ENCODE data around the gene NUDT11. TPM values are rescaled to one million over a fixed set of nuclear protein-coding genes. Genes with fewer than 3 reads are reported as not detected.
A peak's percentile ranks its signal among the peaks of the same experiment; 100 is the strongest.

NUDT11 gene
- total RNA-seq, 3 donors from 2014 or later (not counting 1 experiment from before 2014, with no cell fraction given), result 2.7 to 3.1 (median 2.8) TPM

DNA sequence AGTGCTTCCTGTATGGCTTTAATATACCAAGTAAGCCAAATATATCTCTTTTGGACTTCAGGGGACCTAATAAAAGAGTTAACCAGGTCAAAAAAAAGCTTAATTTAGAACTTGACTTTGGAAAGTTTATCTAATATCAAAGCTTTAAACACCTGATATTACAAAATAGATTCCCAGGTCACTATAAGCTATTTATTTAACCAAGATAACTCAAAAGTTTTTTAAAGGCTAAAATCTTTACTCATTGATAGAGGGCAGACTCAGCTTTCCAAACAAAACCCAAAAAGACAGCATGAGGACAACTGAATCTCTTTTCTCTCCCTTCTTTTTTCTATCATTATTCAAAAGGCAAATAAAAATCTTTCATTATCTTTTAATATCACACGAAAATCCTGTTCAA lies 19.5 kb downstream of the NUDT11 start:
- no CpG with 5 or more reads among the region's 1 CpG for WGBS (ENCODE audit: insufficient coverage)
- TF ChIP-seq, protein P1, sequence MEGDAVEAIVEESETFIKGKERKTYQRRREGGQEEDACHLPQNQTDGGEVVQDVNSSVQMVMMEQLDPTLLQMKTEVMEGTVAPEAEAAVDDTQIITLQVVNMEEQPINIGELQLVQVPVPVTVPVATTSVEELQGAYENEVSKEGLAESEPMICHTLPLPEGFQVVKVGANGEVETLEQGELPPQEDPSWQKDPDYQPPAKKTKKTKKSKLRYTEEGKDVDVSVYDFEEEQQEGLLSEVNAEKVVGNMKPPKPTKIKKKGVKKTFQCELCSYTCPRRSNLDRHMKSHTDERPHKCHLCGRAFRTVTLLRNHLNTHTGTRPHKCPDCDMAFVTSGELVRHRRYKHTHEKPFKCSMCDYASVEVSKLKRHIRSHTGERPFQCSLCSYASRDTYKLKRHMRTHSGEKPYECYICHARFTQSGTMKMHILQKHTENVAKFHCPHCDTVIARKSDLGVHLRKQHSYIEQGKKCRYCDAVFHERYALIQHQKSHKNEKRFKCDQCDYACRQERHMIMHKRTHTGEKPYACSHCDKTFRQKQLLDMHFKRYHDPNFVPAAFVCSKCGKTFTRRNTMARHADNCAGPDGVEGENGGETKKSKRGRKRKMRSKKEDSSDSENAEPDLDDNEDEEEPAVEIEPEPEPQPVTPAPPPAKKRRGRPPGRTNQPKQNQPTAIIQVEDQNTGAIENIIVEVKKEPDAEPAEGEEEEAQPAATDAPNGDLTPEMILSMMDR (IDR thresholded peaks at IDR 0.05), result no peak
- DNase-seq (no peak), ATAC-seq (no peak)
- no peaks in the 10 kb centered on the region for H3K27me3 ChIP-seq (ENCODE audit: control insufficient read depth, insufficient read depth, low read length)
- no peak overlapping the region for H3K4me3 ChIP-seq (ENCODE audit: low read length)
- H3K36me3 ChIP-seq (ENCODE audit: control insufficient read depth, insufficient read depth, low read length), result no peaks in the 10 kb centered on the region
- no peak overlapping the region for H3K27ac ChIP-seq (ENCODE audit: low read length)
- Mint-ChIP-seq H3K9me3 (no peaks in the 10 kb centered on the region), H3K4me1 (no peaks in the 10 kb centered on the region), H3K4me3 (no peak overlapping the region), H3K27ac (no peak overlapping the region), H3K27me3 (ENCODE audit: low read depth in 2 of 2) (peaks cover 0 to 31% of the 10 kb centered on the region in 2 donors), H3K36me3 (no peaks in the 10 kb centered on the region)
- H3K4me1 ChIP-seq (ENCODE audit: control insufficient read depth, insufficient read depth, low read length), result no peaks in the 10 kb centered on the region
- intact Hi-C loops (cut with micrococcal nuclease), result no loop called here
- H3K9me3 ChIP-seq (ENCODE audit: control insufficient read depth, insufficient read depth, low read length), result no peaks in the 10 kb centered on the region

DNA sequence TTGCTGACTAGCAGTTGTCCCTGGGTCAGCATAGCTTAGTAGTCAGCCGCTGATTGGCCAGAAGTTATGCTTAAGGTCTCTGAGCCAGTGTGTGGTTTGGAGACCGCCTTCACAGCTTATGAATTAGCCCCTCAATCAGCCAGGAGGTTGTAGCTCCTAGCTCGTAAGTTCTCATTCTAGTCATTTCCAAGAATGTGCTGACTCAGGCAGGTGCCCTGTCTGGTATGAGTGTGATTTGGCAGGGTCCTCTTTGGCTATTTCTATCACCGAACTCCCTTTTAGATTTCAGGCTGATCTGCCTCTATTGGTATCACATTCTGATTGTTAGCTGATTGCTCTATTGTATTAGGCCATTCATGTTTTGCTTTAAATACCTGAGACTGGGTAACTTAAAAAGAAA lies 33.1 kb downstream of the NUDT11 start:
- Histone ChIP-seq H3K4me1 (ENCODE audit: control insufficient read depth, insufficient read depth, low read length) (no peaks in the 10 kb centered on the region), H3K27me3 (ENCODE audit: control insufficient read depth, insufficient read depth, low read length) (no peaks in the 10 kb centered on the region), H3K4me3 (ENCODE audit: low read length) (no peak overlapping the region), H3K9me3 (ENCODE audit: control insufficient read depth, insufficient read depth, low read length) (no peaks in the 10 kb centered on the region), H3K27ac (ENCODE audit: low read length) (no peak overlapping the region), H3K36me3 (ENCODE audit: control insufficient read depth, insufficient read depth, low read length) (no peaks in the 10 kb centered on the region)
- Mint-ChIP-seq H3K4me3 (no peak overlapping the region), H3K27ac (no peak overlapping the region), H3K4me1 (no peaks in the 10 kb centered on the region), H3K27me3 (ENCODE audit: low read depth in 2 of 2) (peaks cover 5 to 19% of the 10 kb centered on the region in 2 donors), H3K9me3 (no peaks in the 10 kb centered on the region), H3K36me3 (no peaks in the 10 kb centered on the region)
- TF ChIP-seq, protein P1 (IDR thresholded peaks at IDR 0.05), result no peak
- intact Hi-C loops (cut with micrococcal nuclease), result loop anchor here (5.0 kb wide), 1 partner anchor 316 kb away; no protein-coding TSS in a partner anchor
- ATAC-seq (no peak), DNase-seq (no peak)
- WGBS (ENCODE audit: insufficient coverage), result 95% methylated on average over 4 of the region's 4 CpGs

DNA sequence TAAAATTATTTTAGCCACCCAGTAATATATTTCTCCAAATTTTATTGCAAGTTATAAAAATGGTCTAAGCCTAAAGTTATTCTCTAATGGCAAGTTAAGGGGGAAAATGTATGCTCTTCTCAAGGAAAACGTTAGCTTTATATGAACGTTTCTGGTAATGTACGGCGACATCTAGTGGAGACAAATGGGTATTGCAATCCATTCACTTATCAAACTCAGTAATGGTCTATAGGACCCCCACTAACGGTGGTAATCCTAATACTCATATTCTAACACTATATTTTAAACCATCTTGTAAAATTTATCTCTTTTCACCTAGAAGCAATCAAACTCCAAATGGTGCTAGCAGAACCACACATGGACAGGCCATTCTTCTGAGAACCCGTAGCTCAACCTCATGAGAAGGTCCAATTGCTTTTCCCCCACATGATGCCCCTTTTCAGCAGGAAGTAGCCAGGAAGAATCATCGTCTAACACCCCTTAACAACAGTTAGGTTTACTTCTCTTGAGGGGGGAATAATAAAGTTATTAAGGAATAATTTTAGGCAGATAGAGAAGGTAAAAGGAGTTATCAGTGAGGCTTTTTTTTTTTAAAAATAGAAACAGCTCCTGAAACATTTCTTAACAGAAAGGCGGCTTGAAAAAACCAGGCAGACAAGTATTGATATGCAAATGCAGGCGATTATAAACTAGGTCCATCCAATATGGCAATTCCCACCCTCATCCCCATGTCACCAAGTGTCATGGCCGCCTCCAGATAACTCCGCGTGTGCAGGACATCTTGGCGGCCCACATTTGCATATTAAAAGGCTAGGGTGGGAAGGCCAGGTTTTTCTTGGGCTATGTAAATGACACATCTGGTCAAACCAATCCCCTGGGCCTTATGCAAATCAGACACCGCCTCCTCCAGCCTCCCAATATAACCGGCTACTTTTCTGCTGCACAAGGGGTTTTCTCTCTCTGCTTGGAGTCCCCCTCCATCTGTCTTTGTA lies 35.0 kb downstream of the NUDT11 start:
- DNase-seq, result peak in 1 of 2 donors; percentile 67
- intact Hi-C loops (cut with micrococcal nuclease), result loop anchor here (1.0 to 5.0 kb wide), 2 partner anchors 125 to 314 kb away; no protein-coding TSS in a partner anchor

More for the DNA sequence above, 35.0 kb downstream of the NUDT11 start:
- Histone ChIP-seq H3K27ac (ENCODE audit: low read length) (no peak overlapping the region), H3K9me3 (ENCODE audit: control insufficient read depth, insufficient read depth, low read length) (no peaks in the 10 kb centered on the region), H3K27me3 (ENCODE audit: control insufficient read depth, insufficient read depth, low read length) (no peaks in the 10 kb centered on the region), H3K4me1 (ENCODE audit: control insufficient read depth, insufficient read depth, low read length) (no peaks in the 10 kb centered on the region), H3K4me3 (ENCODE audit: low read length) (no peak overlapping the region), H3K36me3 (ENCODE audit: control insufficient read depth, insufficient read depth, low read length) (no peaks in the 10 kb centered on the region)
- no peak overlapping the region for H3K27ac Mint-ChIP-seq
- TF ChIP-seq, protein P1 (IDR thresholded peaks at IDR 0.05), result peak; percentile 73
- H3K4me3 Mint-ChIP-seq, result no peak overlapping the region
- peaks cover 5 to 34% of the 10 kb centered on the region in 2 donors for H3K27me3 Mint-ChIP-seq (ENCODE audit: low read depth in 2 of 2)
- no peaks in the 10 kb centered on the region for H3K36me3 Mint-ChIP-seq
- H3K9me3 Mint-ChIP-seq, result no peaks in the 10 kb centered on the region
- ATAC-seq, result peak in 1 of 3 donors; percentile 69
- no peaks in the 10 kb centered on the region for H3K4me1 Mint-ChIP-seq
- WGBS (ENCODE audit: insufficient coverage), result 14% methylated on average over 6 of the region's 15 CpGs

All from natural killer cell (primary cell).